22Rv1 (cell line): ENCODE measurements around the gene GARIN5B.

Experiments used
- H3K27ac ChIP-seq: fragments of 450-650 bp; 2 replicates; pipeline ENCODE4 v1.5.1; 2017
- CTCF ChIP-seq: fragments of 450-650 bp; IDR thresholded peaks from 2 replicates; pipeline ENCODE4 v1.5.1; 2017; ENCODE audit warnings: mild to moderate bottlenecking
- ZFX ChIP-seq: fragments of 450-650 bp; IDR thresholded peaks from 2 replicates; pipeline ENCODE4 v1.6.1; 2017; ENCODE audit warnings: antibody characterized with exemption, borderline replicate concordance

Gene GARIN5B

GRCh38 chr19:55315956-55316525 is 47.0 kb downstream of the GARIN5B start:
- no peak for TF ChIP-seq CTCF
- no peak for TF ChIP-seq ZFX
- no peak overlapping the region for H3K27ac ChIP-seq

- H3K27ac ChIP-seq: no peak overlapping the region
- TF ChIP-seq ZFX (no peak), CTCF (no peak)
These were observed 48.7 kb downstream of the GARIN5B start for GRCh38 chr19:55314396-55314795.

GRCh38 chr19:55312621-55313512 is 50.2 kb downstream of the GARIN5B start:
- TF ChIP-seq CTCF (no peak), ZFX (no peak)
- H3K27ac ChIP-seq: no peak overlapping the region

- H3K27ac ChIP-seq: no peak overlapping the region
- TF ChIP-seq CTCF (no peak), ZFX (no peak)
These were observed 51.3 kb downstream of the GARIN5B start for GRCh38 chr19:55311797-55312196.

GRCh38 chr19:55311397-55311796 is 51.7 kb downstream of the GARIN5B start:
- TF ChIP-seq ZFX (no peak), CTCF (no peak)
- H3K27ac ChIP-seq: no peak overlapping the region

- TF ChIP-seq CTCF: no peak
- TF ChIP-seq ZFX: no peak
- no peak overlapping the region for H3K27ac ChIP-seq
These were observed 52.6 kb downstream of the GARIN5B start for GRCh38 chr19:55310498-55310897.

- no peak overlapping the region for H3K27ac ChIP-seq
- TF ChIP-seq CTCF: no peak
- no peak for TF ChIP-seq ZFX
These were observed 53.6 kb downstream of the GARIN5B start for GRCh38 chr19:55309448-55309847.
